ENCODE measurements around the gene ID1. TPM values are rescaled to one million over a fixed set of nuclear protein-coding genes. Genes with fewer than 3 reads are reported as not detected.

The ID1 gene
- 100 to 1,000 TPM; 147 to 215 (median 156) TPM for polyA plus RNA-seq (ENCODE audit: insufficient read length in 3 of 3)

- peak; percentile 96 to 97 (median 96) for DNase-seq (ENCODE audit: low read depth in 3 of 3, low spot score in 2 of 3)
Measured at GRCh38 chr20:31605031-31605901, at the start of gene ID1. Gene ID1 (plus strand): TSS chr20:31605289. CDS start chr20:31605388, 99 bp downstream.

GRCh38 chr20:31559704-31560093, 45.4 kb upstream of the ID1 start:
- no peak for DNase-seq (ENCODE audit: low read depth in 3 of 3, low spot score in 2 of 3)

GRCh38 chr20:31560094-31560745, 44.9 kb upstream of the ID1 start:
- no peak for DNase-seq (ENCODE audit: low read depth in 3 of 3, low spot score in 2 of 3)

GRCh38 chr20:31560746-31561598, 44.1 kb upstream of the ID1 start:
- DNase-seq (ENCODE audit: low read depth in 3 of 3, low spot score in 2 of 3) = no peak

- no peak for DNase-seq (ENCODE audit: low read depth in 3 of 3, low spot score in 2 of 3)
Measured at GRCh38 chr20:31562241-31562640, 42.8 kb upstream of the ID1 start.

GRCh38 chr20:31564284-31564683, 40.8 kb upstream of the ID1 start:
- DNase-seq (ENCODE audit: low read depth in 3 of 3, low spot score in 2 of 3) = no peak

- no peak for DNase-seq (ENCODE audit: low read depth in 3 of 3, low spot score in 2 of 3)
Measured at GRCh38 chr20:31565699-31566318, 39.3 kb upstream of the ID1 start.

- DNase-seq (ENCODE audit: low read depth in 3 of 3, low spot score in 2 of 3) = no peak
Measured at GRCh38 chr20:31566319-31566657, 38.8 kb upstream of the ID1 start.

GRCh38 chr20:31566658-31567379, 38.3 kb upstream of the ID1 start:
- no peak for DNase-seq (ENCODE audit: low read depth in 3 of 3, low spot score in 2 of 3)

- no peak for DNase-seq (ENCODE audit: low read depth in 3 of 3, low spot score in 2 of 3)
Measured at GRCh38 chr20:31567380-31567720, 37.7 kb upstream of the ID1 start.

- DNase-seq (ENCODE audit: low read depth in 3 of 3, low spot score in 2 of 3) = no peak
Measured at GRCh38 chr20:31568041-31568731, 36.9 kb upstream of the ID1 start.

- no peak for DNase-seq (ENCODE audit: low read depth in 3 of 3, low spot score in 2 of 3)
Measured at GRCh38 chr20:31568773-31569162, 36.3 kb upstream of the ID1 start.

GRCh38 chr20:31569163-31570020, 35.7 kb upstream of the ID1 start:
- DNase-seq (ENCODE audit: low read depth in 3 of 3, low spot score in 2 of 3) = no peak

GRCh38 chr20:31570021-31570463, 35.0 kb upstream of the ID1 start:
- no peak for DNase-seq (ENCODE audit: low read depth in 3 of 3, low spot score in 2 of 3)

GRCh38 chr20:31570735-31571617, 34.1 kb upstream of the ID1 start:
- DNase-seq (ENCODE audit: low read depth in 3 of 3, low spot score in 2 of 3) = no peak

GRCh38 chr20:31572042-31572700, 32.9 kb upstream of the ID1 start:
- no peak for DNase-seq (ENCODE audit: low read depth in 3 of 3, low spot score in 2 of 3)

All from right renal cortex interstitium (tissue), 3 donors.